ENCODE measurements around the gene MYL7.

GRCh38 chr7:44108768-44109750 lies 32.1 kb downstream of the MYL7 start:
- TF ChIP-seq CTCF (IDR thresholded peaks at IDR 0.05) (peak in 1 of 5 experiments; percentile 6), POLR2A (IDR thresholded peaks at IDR 0.05) (no peak), EP300 (IDR thresholded peaks at IDR 0.05) (no peak)

Measured in tibial nerve (tissue), 4 donors.